MM.1S (cell line): ENCODE data around the gene MICALL2.
A peak's percentile ranks its signal among the peaks of the same experiment; 100 is the strongest.

Source experiments
- DNase-seq: peaks from one replicate; pipeline ENCODE4 v3.0.0-alpha.2; 2015
- H2AFZ ChIP-seq: fragments of 300-600 bp; sonication (generic); 2 replicates; pipeline ENCODE4 v1.6.0; 2016; ENCODE audit warnings: antibody characterized with exemption, low read length
- H3F3A ChIP-seq: fragments of 300-600 bp; sonication (generic); 2 replicates; pipeline ENCODE4 v1.6.1; 2016; ENCODE audit warnings: mild to moderate bottlenecking, antibody characterized with exemption, low read length, moderate library complexity, mixed read lengths; ENCODE audit not compliant: insufficient read depth
- H3K27ac ChIP-seq: fragments of 300-600 bp; sonication (generic); 2 replicates; pipeline ENCODE4 v1.5.1; 2016; ENCODE audit warnings: mild to moderate bottlenecking, low read length
- H3K27me3 ChIP-seq: fragments of 300-600 bp; sonication (generic); replicated peaks from 2 replicates; pipeline ENCODE4 v1.6.0; 2016; ENCODE audit warnings: low read length; ENCODE audit not compliant: insufficient read depth
- H3K36me3 ChIP-seq: fragments of 300-600 bp; sonication (generic); replicated peaks from 2 replicates; pipeline ENCODE4 v1.6.1; 2016; ENCODE audit warnings: mild to moderate bottlenecking, low read length, mixed read lengths; ENCODE audit not compliant: insufficient read depth
- H3K4me1 ChIP-seq: fragments of 300-600 bp; sonication (generic); 2 replicates; pipeline ENCODE4 v1.6.1; 2016; ENCODE audit warnings: low read length, mixed read lengths
- H3K4me2 ChIP-seq: fragments of 300-600 bp; sonication (generic); 2 replicates; pipeline ENCODE4 v1.6.0; 2016; ENCODE audit warnings: low read depth, low read length
- H3K4me3 ChIP-seq: fragments of 300-600 bp; sonication (generic); 2 replicates; pipeline ENCODE4 v1.5.1; 2016; ENCODE audit warnings: low read length, mixed read lengths
- H3K79me2 ChIP-seq: fragments of 300-600 bp; sonication (generic); 2 replicates; pipeline ENCODE4 v1.6.1; 2016; ENCODE audit warnings: mixed run types, low read length, mixed read lengths
- H3K9ac ChIP-seq: fragments of 300-600 bp; sonication (generic); 2 replicates; pipeline ENCODE4 v1.6.1; 2016; ENCODE audit warnings: low read length, mixed read lengths
- H3K9me2 ChIP-seq: fragments of 300-600 bp; sonication (generic); replicated peaks from 2 replicates; pipeline ENCODE4 v1.6.1; 2016; ENCODE audit warnings: mild to moderate bottlenecking, low read length, mixed read lengths; ENCODE audit not compliant: insufficient read depth
- H3K9me3 ChIP-seq: fragments of 300-600 bp; sonication (generic); replicated peaks from 2 replicates; pipeline ENCODE4 v1.6.1; 2016; ENCODE audit warnings: mild to moderate bottlenecking, low read length, mixed read lengths; ENCODE audit not compliant: insufficient read depth
- H4K20me1 ChIP-seq: fragments of 300-600 bp; sonication (generic); 2 replicates; pipeline ENCODE4 v1.6.1; 2016; ENCODE audit warnings: mild to moderate bottlenecking, low read length, moderate library complexity, mixed read lengths; ENCODE audit not compliant: insufficient read depth
- EZH2 ChIP-seq: fragments of 300-600 bp; sonication (generic); optimal IDR thresholded peaks from 2 replicates; pipeline ENCODE3; 2017; ENCODE audit warnings: low read depth, mild to moderate bottlenecking, antibody characterized with exemption, low read length, mixed read lengths
- EZH2phosphoT487 ChIP-seq: fragments of 300-600 bp; sonication (generic); IDR thresholded peaks from 2 replicates; pipeline ENCODE4 v1.6.1; 2018; ENCODE audit warnings: antibody characterized with exemption, low read length
- TF ChIP-seq, protein P1 (sequence below): fragments of 300-600 bp; sonication (generic); IDR thresholded peaks from 2 replicates; pipeline ENCODE4 v1.5.1; 2016; ENCODE audit warnings: antibody characterized with exemption, low read length, mixed read lengths

The MICALL2 gene

DNA sequence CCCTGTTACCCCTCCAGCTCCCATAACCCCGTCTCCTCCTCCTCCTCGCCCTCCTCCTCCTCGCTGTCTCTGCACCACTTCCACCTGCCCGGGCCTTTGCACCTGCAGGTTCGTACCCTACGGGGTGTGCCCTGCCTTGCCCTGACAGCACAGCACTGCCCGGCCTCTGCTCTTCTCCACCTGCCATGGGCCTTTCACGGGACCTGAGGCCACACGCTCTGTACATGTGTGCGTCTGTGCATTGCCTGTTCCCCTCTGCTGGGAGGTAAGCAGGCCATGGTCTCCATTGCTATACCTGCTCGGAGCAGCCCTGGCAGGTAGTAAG is 40.0 kb downstream of the MICALL2 start:
- no peak for DNase-seq
- no peaks in the 10 kb centered on the region for H3K9me3 ChIP-seq
- TF ChIP-seq, protein P1, sequence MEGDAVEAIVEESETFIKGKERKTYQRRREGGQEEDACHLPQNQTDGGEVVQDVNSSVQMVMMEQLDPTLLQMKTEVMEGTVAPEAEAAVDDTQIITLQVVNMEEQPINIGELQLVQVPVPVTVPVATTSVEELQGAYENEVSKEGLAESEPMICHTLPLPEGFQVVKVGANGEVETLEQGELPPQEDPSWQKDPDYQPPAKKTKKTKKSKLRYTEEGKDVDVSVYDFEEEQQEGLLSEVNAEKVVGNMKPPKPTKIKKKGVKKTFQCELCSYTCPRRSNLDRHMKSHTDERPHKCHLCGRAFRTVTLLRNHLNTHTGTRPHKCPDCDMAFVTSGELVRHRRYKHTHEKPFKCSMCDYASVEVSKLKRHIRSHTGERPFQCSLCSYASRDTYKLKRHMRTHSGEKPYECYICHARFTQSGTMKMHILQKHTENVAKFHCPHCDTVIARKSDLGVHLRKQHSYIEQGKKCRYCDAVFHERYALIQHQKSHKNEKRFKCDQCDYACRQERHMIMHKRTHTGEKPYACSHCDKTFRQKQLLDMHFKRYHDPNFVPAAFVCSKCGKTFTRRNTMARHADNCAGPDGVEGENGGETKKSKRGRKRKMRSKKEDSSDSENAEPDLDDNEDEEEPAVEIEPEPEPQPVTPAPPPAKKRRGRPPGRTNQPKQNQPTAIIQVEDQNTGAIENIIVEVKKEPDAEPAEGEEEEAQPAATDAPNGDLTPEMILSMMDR = no peak
- TF ChIP-seq EZH2phosphoT487 (no peak), EZH2 (no peak)
- no peak overlapping the region for H2AFZ ChIP-seq
- H3K4me3 ChIP-seq = no peak overlapping the region
- H3F3A ChIP-seq = no peaks in the 10 kb centered on the region
- no peak overlapping the region for H3K9ac ChIP-seq
- no peak overlapping the region for H3K27ac ChIP-seq
- no peak overlapping the region for H3K4me2 ChIP-seq
- H3K9me2 ChIP-seq = no peaks in the 10 kb centered on the region
- no peaks in the 10 kb centered on the region for H3K79me2 ChIP-seq
- no peaks in the 10 kb centered on the region for H4K20me1 ChIP-seq
- peaks cover 70% of the 10 kb centered on the region for H3K27me3 ChIP-seq
- H3K4me1 ChIP-seq = peaks cover 9% of the 10 kb centered on the region
- H3K36me3 ChIP-seq = no peaks in the 10 kb centered on the region

DNA sequence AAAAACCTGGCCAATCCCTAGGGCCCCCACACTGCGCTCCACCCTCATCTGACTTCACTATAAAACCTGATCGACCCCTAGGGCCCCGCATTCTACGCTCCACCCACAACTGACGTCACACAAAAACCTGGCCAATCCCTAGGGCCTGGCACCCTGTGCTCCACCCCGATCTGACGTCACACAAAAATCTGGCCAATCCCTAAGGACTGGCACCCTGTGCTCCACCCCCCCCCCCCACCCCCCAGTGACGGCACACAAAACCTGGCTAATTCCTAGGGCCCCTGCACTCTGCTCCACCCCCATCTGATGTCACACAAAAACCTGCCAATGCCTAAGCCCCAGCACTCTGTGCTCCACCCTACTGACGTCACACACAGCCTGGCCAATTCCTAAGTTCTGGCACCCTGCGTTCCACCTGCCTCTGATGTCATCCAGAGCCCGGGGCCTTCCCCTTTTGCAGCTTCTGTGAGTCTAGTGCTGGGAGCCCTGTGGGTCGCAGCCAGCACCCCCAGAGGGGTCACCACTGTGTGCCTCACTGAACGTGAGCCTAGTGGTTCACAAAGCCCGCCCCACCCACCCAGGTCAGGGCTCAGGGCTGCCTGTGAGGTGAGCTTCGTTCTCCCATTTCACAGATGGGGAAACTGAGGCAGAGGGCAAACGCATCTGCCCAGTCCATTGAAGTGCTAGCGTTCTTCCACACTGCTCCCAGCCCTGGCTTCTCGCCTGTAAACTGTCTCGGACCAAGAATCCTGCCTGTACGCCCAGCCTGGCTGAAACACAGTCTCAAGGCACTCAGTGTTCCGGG is 40.6 kb downstream of the MICALL2 start:
- peak; percentile 15 for DNase-seq

DNA sequence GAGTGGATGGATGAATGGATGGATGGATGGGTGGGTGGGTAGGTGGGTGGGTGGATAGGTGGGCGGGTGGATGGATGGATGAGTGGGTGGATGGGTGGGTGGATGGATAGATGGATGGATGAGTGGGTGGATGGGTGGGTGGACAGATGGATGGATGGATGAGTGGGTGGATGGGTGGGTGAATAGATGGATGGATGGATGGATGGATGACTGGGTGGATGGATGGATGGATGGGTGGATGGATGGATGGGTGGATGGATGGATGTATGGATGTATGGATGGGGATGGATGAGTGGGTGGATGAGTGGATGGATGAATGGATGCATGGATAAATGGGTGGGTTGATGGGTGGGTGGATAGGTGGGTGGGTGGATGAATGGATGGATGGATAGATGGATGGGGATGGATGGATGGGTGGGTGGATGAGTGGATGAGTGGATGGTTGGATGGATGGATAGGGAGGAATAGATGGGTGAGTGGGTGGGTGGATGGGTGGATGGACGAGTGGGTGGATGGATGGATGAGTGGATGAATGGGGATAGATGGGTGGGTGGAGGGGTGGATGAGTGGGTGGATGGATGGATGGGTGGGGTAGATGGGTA is 43.8 kb downstream of the MICALL2 start:
- Histone ChIP-seq H2AFZ (no peak overlapping the region), H3K9me2 (no peaks in the 10 kb centered on the region), H3F3A (no peaks in the 10 kb centered on the region), H3K4me3 (no peak overlapping the region), H3K79me2 (no peaks in the 10 kb centered on the region), H3K9ac (no peak overlapping the region), H3K27me3 (peaks cover 55% of the 10 kb centered on the region), H4K20me1 (no peaks in the 10 kb centered on the region), H3K4me2 (no peak overlapping the region), H3K4me1 (peaks cover 9% of the 10 kb centered on the region), H3K36me3 (no peaks in the 10 kb centered on the region), H3K9me3 (no peaks in the 10 kb centered on the region), H3K27ac (no peak overlapping the region)
- TF ChIP-seq EZH2phosphoT487 = no peak
- TF ChIP-seq, protein P1 = no peak
- no peak for TF ChIP-seq EZH2
- no peak for DNase-seq

More for the DNA sequence above, 40.6 kb downstream of the MICALL2 start:
- no peak overlapping the region for H3K9ac ChIP-seq
- no peaks in the 10 kb centered on the region for H4K20me1 ChIP-seq
- no peaks in the 10 kb centered on the region for H3K36me3 ChIP-seq
- no peak overlapping the region for H2AFZ ChIP-seq
- no peaks in the 10 kb centered on the region for H3K9me3 ChIP-seq
- H3K9me2 ChIP-seq = no peaks in the 10 kb centered on the region
- H3K27ac ChIP-seq = no peak overlapping the region
- H3F3A ChIP-seq = no peaks in the 10 kb centered on the region
- no peaks in the 10 kb centered on the region for H3K79me2 ChIP-seq
- no peak overlapping the region for H3K4me3 ChIP-seq
- H3K4me2 ChIP-seq = no peak overlapping the region
- H3K27me3 ChIP-seq = peaks cover 68% of the 10 kb centered on the region
- TF ChIP-seq EZH2 (no peak), EZH2phosphoT487 (no peak)
- TF ChIP-seq, protein P1 = no peak
- H3K4me1 ChIP-seq = peaks cover 9% of the 10 kb centered on the region
